K562 (cell line): Measurements from ENCODE around the gene IFT122. TPM values are rescaled to one million over a fixed set of nuclear protein-coding genes. Genes with fewer than 3 reads are reported as not detected.

Experiments
- ATAC-seq: fragments of 200-7000 bp; cut with Tn5 transposase; 3 replicates; pipeline ENCODE4 v1.9.1; 2020; ENCODE audit warnings: moderate library complexity
- BruUV-seq: library from RNA; stranded (reverse); fragments of 400-500 nt; replicated peaks from 2 replicates; lab custom pipeline; 2021; lab: Mats Ljungman, UMichigan
- CTCF ChIA-PET: fragments of 300-600 bp; formaldehyde crosslinking; extraction: SDS; loops from one replicate; lab custom pipeline; 2021; ENCODE audit warnings: low intra/inter-chr PET ratio; lab: Yijun Ruan, JAX
- POLR2A ChIA-PET: fragments of 300-600, 350-650 bp; sonication (Branson Sonifier 250); formaldehyde crosslinking; extraction: SDS; loops from one replicate; lab custom pipeline; 2021; ENCODE audit warnings: antibody characterized with exemption, inconsistent platforms; lab: Yijun Ruan, JAX
- DNase-seq, 4 experiments: peaks; one replicate each; pipeline versions ENCODE4 v3.0.0 to v3.0.0-alpha.2; 2011 to 2018; ENCODE audit warnings: low spot score in 3 of 4, mixed read lengths in 3 of 4; ENCODE audit errors: extremely low read depth in 1 of 4
- FAIRE-seq: peaks from 2 replicates; lab custom pipeline; 2011; peaks lifted over from hg19 to GRCh38; lab: Jason Lieb, UNC
- H2AFZ ChIP-seq: 2 replicates; pipeline ENCODE4 v1.6.0; 2011; ENCODE audit warnings: low read depth, low read length, control low read depth, inconsistent platforms
- H3K27ac ChIP-seq: fragments of 200-600 bp; 3 replicates; pipeline ENCODE4 v1.8.0; 2011; ENCODE audit warnings: low read depth, mild to moderate bottlenecking, control low read depth, inconsistent platforms, low read length, moderate library complexity, mixed read lengths; ENCODE audit errors: extremely low read depth
- H3K27me3 ChIP-seq, 2 experiments: fragments of 300-600 bp in 1 of 2; 2 replicates in 1 of 2; 3 replicates in 1 of 2; pipeline versions ENCODE4 v1.6.0 to v1.8.0; 2011; ENCODE audit warnings: inconsistent platforms in 2 of 2, low read length in 2 of 2, mild to moderate bottlenecking in 1 of 2, mixed read lengths in 1 of 2, moderate library complexity in 1 of 2; ENCODE audit not compliant: control insufficient read depth in 2 of 2, insufficient read depth in 2 of 2
- H3K36me3 ChIP-seq: fragments of 300-600 bp; 3 replicates; pipeline ENCODE4 v1.8.0; 2011; ENCODE audit warnings: mild to moderate bottlenecking, low read length, inconsistent platforms; ENCODE audit not compliant: control insufficient read depth, insufficient read depth
- H3K4me1 ChIP-seq, 2 experiments: fragments of 200-600 bp in 1 of 2; replicated peaks in 1 of 2; 2 replicates in 1 of 2; 3 replicates in 1 of 2; pipeline versions ENCODE4 v1.5.1 to v1.8.0; 2011; ENCODE audit warnings: inconsistent platforms in 2 of 2, low read length in 2 of 2, mild to moderate bottlenecking in 1 of 2, mixed read lengths in 1 of 2, moderate library complexity in 1 of 2; ENCODE audit not compliant: control insufficient read depth in 2 of 2, insufficient read depth in 2 of 2
- H3K4me2 ChIP-seq: 2 replicates; pipeline ENCODE4 v1.6.1; 2011; ENCODE audit warnings: low read length, control low read depth, inconsistent platforms, mixed read lengths; ENCODE audit not compliant: insufficient read depth
- H3K4me3 ChIP-seq: fragments of 200-600 bp; sonication (generic), shearing (Covaris generic); 2 replicates; pipeline ENCODE4 v1.5.1; 2016; ENCODE audit warnings: control low read depth, inconsistent platforms
- H3K79me2 ChIP-seq: fragments of 200-600 bp; 3 replicates; pipeline ENCODE4 v1.8.0; 2011; ENCODE audit warnings: low read length, inconsistent platforms; ENCODE audit not compliant: control insufficient read depth, insufficient read depth
- H3K9ac ChIP-seq, 2 experiments: 2 replicates each; pipeline versions ENCODE4 v1.6.0 to v1.6.1; 2011; ENCODE audit warnings: low read depth in 2 of 2, low read length in 2 of 2, control low read depth in 1 of 2, inconsistent platforms in 1 of 2, mild to moderate bottlenecking in 1 of 2, mixed read lengths in 1 of 2; ENCODE audit not compliant: insufficient read depth in 1 of 2
- H3K9me1 ChIP-seq: one replicate; pipeline ENCODE4 v1.6.0; 2011; ENCODE audit warnings: inconsistent platforms, mild to moderate bottlenecking, low read length, moderate library complexity; ENCODE audit not compliant: control insufficient read depth, insufficient read depth
- H3K9me3 ChIP-seq: replicated peaks from 2 replicates; pipeline ENCODE4 v1.5.1; 2011; ENCODE audit warnings: low read depth, low read length, inconsistent platforms; ENCODE audit not compliant: control insufficient read depth, insufficient read depth
- H4K20me1 ChIP-seq: replicated peaks from 2 replicates; pipeline ENCODE4 v1.6.1; 2011; ENCODE audit warnings: low read length, inconsistent platforms, mixed read lengths; ENCODE audit not compliant: control insufficient read depth, insufficient read depth
- BCL6 ChIP-seq: fragments of 250-450 bp; sonication (Bioruptor Pico); IDR thresholded peaks from 2 replicates; pipeline ENCODE4 v1.4.0; 2020
- BCOR ChIP-seq: fragments of 450-650 bp; IDR thresholded peaks from 2 replicates; pipeline ENCODE4 v1.6.1; 2016
- KDM1A ChIP-seq, 2 experiments: fragments of 450-650 bp; IDR thresholded peaks; 2 replicates each; pipeline ENCODE4 v1.6.1; 2016; ENCODE audit warnings: mild to moderate bottlenecking in 2 of 2
- NFE2 ChIP-seq: IDR thresholded peaks from 2 replicates; pipeline ENCODE4 v1.6.1; 2014; ENCODE audit warnings: antibody characterized with exemption, low read depth
- RBM25 ChIP-seq: fragments of 200-400 bp; formaldehyde crosslinking; IDR thresholded peaks from 2 replicates; pipeline ENCODE4 v1.6.1; 2018; ENCODE audit warnings: low read length, low read depth, moderate library complexity; ENCODE audit not compliant: severe bottlenecking
- ZBTB9 ChIP-seq: fragments of 450-650 bp; formaldehyde crosslinking; IDR thresholded peaks from 2 replicates; pipeline ENCODE4 v1.4.0; 2020; ENCODE audit warnings: mild to moderate bottlenecking, moderate library complexity
- ZFP36 ChIP-seq: fragments of 150-350 bp; IDR thresholded peaks from 2 replicates; pipeline ENCODE4 v1.6.1; 2018; ENCODE audit warnings: low read length, low read depth; ENCODE audit not compliant: partially characterized antibody
- WGBS: fragments of 100-300 bp; shearing (Covaris generic); methylation state at CpG from one replicate; pipeline ENCODE4 v1.1.6; 2016; ENCODE audit warnings: low coverage, mixed read lengths; ENCODE audit not compliant: insufficient coverage; ENCODE audit errors: missing lambda C conversion rate; 5-methylcytosine and 5-hydroxymethylcytosine counted together
- in situ Hi-C: fragments of 300-500 bp; cut with MboI; formaldehyde crosslinking; loops from 4 replicates; pipeline ENCODE4 v1.15.0; 2018; ENCODE audit warnings: inconsistent platforms, mixed read lengths
- intact Hi-C: fragments of 100-400 bp; cut with micrococcal nuclease; formaldehyde crosslinking; loops from 2 replicates; pipeline ENCODE4 v1.14.2; 2022
- polyA plus RNA-seq, 8 experiments: library from polyadenylated mRNA; depleted of rRNA in 4 of 8; stranded (reverse) in 5 of 8; unstranded in 3 of 8; fragments of >200 nt; fragmentation: Nextera tagmentation in 2 of 8; fragmentation: Illumina TruSeq in 1 of 8; extraction: Ambion mirVana in 2 of 8; extraction: Trizol in 1 of 8; gene quantifications; 2 replicates each; pipeline versions ENCODE4 v1.2.1 to v1.2.3, GENCODE V29; 2011 to 2014; ENCODE audit warnings: inconsistent platforms in 1 of 8, missing spikeins in 1 of 8
- total RNA-seq, 7 experiments: library from RNA; depleted of rRNA in 6 of 7; stranded (reverse); fragments of >200 nt in 6 of 7; fragmentation: Illumina TruSeq in 2 of 7; extraction: Trizol in 2 of 7; gene quantifications; 2 replicates each; pipeline versions ENCODE4 v1.2.1 to v1.2.3, GENCODE V29; 2011 to 2021; ENCODE audit warnings: low replicate concordance in 1 of 7
- TF ChIP-seq, protein P1 (sequence below): fragments of 450-650 bp; IDR thresholded peaks from 2 replicates; pipeline ENCODE4 v1.6.1; 2017; ENCODE audit warnings: antibody characterized with exemption, mild to moderate bottlenecking

The IFT122 gene
- total and polyA plus RNA-seq, 9 of the 15 experiments (the other 6 are each of a cell fraction or from before 2014, with no cell fraction given) = 2.4 to 11.5 (median 7.7) TPM

GRCh38 chr3:129558772-129559564 lies 118.9 kb downstream of the IFT122 start:
- H3K79me2 ChIP-seq = no peaks in the 10 kb centered on the region
- no peak overlapping the region for H3K27ac ChIP-seq
- H3K4me3 ChIP-seq = no peak overlapping the region
- H3K9me1 ChIP-seq = no peaks in the 10 kb centered on the region
- TF ChIP-seq, protein P1, sequence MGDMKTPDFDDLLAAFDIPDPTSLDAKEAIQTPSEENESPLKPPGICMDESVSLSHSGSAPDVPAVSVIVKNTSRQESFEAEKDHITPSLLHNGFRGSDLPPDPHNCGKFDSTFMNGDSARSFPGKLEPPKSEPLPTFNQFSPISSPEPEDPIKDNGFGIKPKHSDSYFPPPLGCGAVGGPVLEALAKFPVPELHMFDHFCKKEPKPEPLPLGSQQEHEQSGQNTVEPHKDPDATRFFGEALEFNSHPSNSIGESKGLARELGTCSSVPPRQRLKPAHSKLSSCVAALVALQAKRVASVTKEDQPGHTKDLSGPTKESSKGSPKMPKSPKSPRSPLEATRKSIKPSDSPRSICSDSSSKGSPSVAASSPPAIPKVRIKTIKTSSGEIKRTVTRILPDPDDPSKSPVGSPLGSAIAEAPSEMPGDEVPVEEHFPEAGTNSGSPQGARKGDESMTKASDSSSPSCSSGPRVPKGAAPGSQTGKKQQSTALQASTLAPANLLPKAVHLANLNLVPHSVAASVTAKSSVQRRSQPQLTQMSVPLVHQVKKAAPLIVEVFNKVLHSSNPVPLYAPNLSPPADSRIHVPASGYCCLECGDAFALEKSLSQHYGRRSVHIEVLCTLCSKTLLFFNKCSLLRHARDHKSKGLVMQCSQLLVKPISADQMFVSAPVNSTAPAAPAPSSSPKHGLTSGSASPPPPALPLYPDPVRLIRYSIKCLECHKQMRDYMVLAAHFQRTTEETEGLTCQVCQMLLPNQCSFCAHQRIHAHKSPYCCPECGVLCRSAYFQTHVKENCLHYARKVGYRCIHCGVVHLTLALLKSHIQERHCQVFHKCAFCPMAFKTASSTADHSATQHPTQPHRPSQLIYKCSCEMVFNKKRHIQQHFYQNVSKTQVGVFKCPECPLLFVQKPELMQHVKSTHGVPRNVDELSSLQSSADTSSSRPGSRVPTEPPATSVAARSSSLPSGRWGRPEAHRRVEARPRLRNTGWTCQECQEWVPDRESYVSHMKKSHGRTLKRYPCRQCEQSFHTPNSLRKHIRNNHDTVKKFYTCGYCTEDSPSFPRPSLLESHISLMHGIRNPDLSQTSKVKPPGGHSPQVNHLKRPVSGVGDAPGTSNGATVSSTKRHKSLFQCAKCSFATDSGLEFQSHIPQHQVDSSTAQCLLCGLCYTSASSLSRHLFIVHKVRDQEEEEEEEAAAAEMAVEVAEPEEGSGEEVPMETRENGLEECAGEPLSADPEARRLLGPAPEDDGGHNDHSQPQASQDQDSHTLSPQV = 0 out of 2 replicates have a peak, but pooled peaks have one; percentile 30
- no peak for TF ChIP-seq BCL6 (CRISPR knock-in tag)
- TF ChIP-seq KDM1A (IDR thresholded peaks at IDR 0.05) = peak in 1 of 2 experiments; percentile 53; a peak in 1 of 4 replicates
- peak; percentile 44 for TF ChIP-seq ZFP36
- peak; percentile 76 for TF ChIP-seq BCOR
- peak; percentile 74 for TF ChIP-seq RBM25
- TF ChIP-seq NFE2 = peak; percentile 14; the same call in 1 of the 2 replicates
- TF ChIP-seq ZBTB9 (CRISPR knock-in tag) = no peak
- no TSS peak for BruUV-seq
- WGBS = 61% methylated on average over 10 of the region's 11 CpGs
- peaks cover 4 to 48% of the 10 kb centered on the region in 2 experiments; a peak in 4 of 5 replicates for H3K4me1 ChIP-seq
- POLR2A ChIA-PET = interaction anchor here (1.0 kb wide), 1 partner anchor 277 kb away, joined by 3 read pairs; no protein-coding TSS in a partner anchor
- DNase-seq (peak; percentile 27 to 32 (median 31)), FAIRE-seq (no peak), ATAC-seq (peak; percentile 27; the same call in 2 of the 3 replicates)
- in situ Hi-C loops (no loop called here), intact Hi-C loops (no loop called here)
- H2AFZ ChIP-seq = no peak overlapping the region
- no peaks in the 10 kb centered on the region for H3K27me3 ChIP-seq
- peak overlapping the region in 1 of 2 experiments; percentile 58; a peak in 2 of 4 replicates for H3K9ac ChIP-seq
- H3K36me3 ChIP-seq = peaks cover 29% of the 10 kb centered on the region; the same call in 1 of the 3 replicates
- H4K20me1 ChIP-seq = no peaks in the 10 kb centered on the region
- no peak overlapping the region for H3K4me2 ChIP-seq
- H3K9me3 ChIP-seq = no peaks in the 10 kb centered on the region
- CTCF ChIA-PET = no interaction called here
